GM19468 (cell line): Measurements from ENCODE around the gene NOX5.
"Not testable (repeated sequence)": the region's sequence is repeated elsewhere in the genome, so short reads cannot be mapped to it uniquely, and the experiment has no call there.

Experiments
- ATAC-seq: cut with Tn5 transposase; IDR thresholded peaks from one replicate; pipeline ENCODE4 v1.9.1; 2021; ENCODE audit warnings: mild to moderate bottlenecking, moderate library complexity, moderate number of reproducible peaks; ENCODE audit not compliant: unreplicated experiment; ENCODE audit errors: extremely low read depth

Gene NOX5

GRCh38 chr15:69045802-69046201 lies 31.3 kb downstream of the NOX5 start:
- ATAC-seq, result no peak

GRCh38 chr15:69046781-69047180 lies 32.3 kb downstream of the NOX5 start:
- no peak for ATAC-seq

- no peak for ATAC-seq
Measured at GRCh38 chr15:69049976-69050375, 35.5 kb downstream of the NOX5 start.

GRCh38 chr15:69055251-69055650 lies 40.8 kb downstream of the NOX5 start:
- no peak for ATAC-seq

GRCh38 chr15:69056365-69056764 lies 41.9 kb downstream of the NOX5 start:
- no peak for ATAC-seq

GRCh38 chr15:69058830-69059556 lies 44.5 kb downstream of the NOX5 start:
- no peak for ATAC-seq

GRCh38 chr15:69059557-69059943 lies 45.1 kb downstream of the NOX5 start:
- ATAC-seq, result no peak

GRCh38 chr15:69060041-69060481 lies 45.6 kb downstream of the NOX5 start:
- ATAC-seq, result no peak

- no peak for ATAC-seq
Measured at GRCh38 chr15:69060744-69061143, 46.2 kb downstream of the NOX5 start.

GRCh38 chr15:69061414-69061842 lies 46.9 kb downstream of the NOX5 start:
- no peak for ATAC-seq

GRCh38 chr15:69064649-69065048 lies 50.2 kb downstream of the NOX5 start:
- no peak for ATAC-seq

- ATAC-seq, result no peak
Measured at GRCh38 chr15:69066007-69066995, 51.8 kb downstream of the NOX5 start.

- ATAC-seq, result no peak
Measured at GRCh38 chr15:69067296-69067695, 52.8 kb downstream of the NOX5 start.

- no peak for ATAC-seq
Measured at GRCh38 chr15:69068157-69068556, 53.7 kb downstream of the NOX5 start.

- not testable (repeated sequence) for ATAC-seq
Measured at GRCh38 chr15:69069290-69069689, 54.8 kb downstream of the NOX5 start.

- no peak for ATAC-seq
Measured at GRCh38 chr15:69069996-69070395, 55.5 kb downstream of the NOX5 start.

GRCh38 chr15:69070396-69070795 lies 55.9 kb downstream of the NOX5 start:
- no peak for ATAC-seq

GRCh38 chr15:69071260-69071659 lies 56.8 kb downstream of the NOX5 start:
- no peak for ATAC-seq

- ATAC-seq, result no peak
Measured at GRCh38 chr15:69072906-69073305, 58.4 kb downstream of the NOX5 start.

GRCh38 chr15:69074001-69074842 lies 59.7 kb downstream of the NOX5 start:
- ATAC-seq, result no peak
